ENCODE results near the gene SURF4. TPM values are rescaled to one million over a fixed set of nuclear protein-coding genes. Genes with fewer than 3 reads are reported as not detected.

Gene SURF4
- total and polyA plus RNA-seq, 2 of the 13 experiments (the other 11 are each of a cell fraction or from before 2014, with no cell fraction given): 220 to 265 TPM

- TF ChIP-seq, protein P1, sequence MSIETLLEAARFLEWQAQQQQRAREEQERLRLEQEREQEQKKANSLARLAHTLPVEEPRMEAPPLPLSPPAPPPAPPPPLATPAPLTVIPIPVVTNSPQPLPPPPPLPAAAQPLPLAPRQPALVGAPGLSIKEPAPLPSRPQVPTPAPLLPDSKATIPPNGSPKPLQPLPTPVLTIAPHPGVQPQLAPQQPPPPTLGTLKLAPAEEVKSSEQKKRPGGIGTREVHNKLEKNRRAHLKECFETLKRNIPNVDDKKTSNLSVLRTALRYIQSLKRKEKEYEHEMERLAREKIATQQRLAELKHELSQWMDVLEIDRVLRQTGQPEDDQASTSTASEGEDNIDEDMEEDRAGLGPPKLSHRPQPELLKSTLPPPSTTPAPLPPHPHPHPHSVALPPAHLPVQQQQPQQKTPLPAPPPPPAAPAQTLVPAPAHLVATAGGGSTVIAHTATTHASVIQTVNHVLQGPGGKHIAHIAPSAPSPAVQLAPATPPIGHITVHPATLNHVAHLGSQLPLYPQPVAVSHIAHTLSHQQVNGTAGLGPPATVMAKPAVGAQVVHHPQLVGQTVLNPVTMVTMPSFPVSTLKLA (IDR thresholded peaks at IDR 0.05): no peak
- no peak for TF ChIP-seq NFE2L1 (CRISPR knock-in tag; IDR thresholded peaks at IDR 0.05; ENCODE audit: borderline replicate concordance)
- TF ChIP-seq ZNF430 (CRISPR knock-in tag; IDR thresholded peaks at IDR 0.05): peak; percentile 24; the same call in 1 of the 2 replicates
- TF ChIP-seq, protein P2, sequence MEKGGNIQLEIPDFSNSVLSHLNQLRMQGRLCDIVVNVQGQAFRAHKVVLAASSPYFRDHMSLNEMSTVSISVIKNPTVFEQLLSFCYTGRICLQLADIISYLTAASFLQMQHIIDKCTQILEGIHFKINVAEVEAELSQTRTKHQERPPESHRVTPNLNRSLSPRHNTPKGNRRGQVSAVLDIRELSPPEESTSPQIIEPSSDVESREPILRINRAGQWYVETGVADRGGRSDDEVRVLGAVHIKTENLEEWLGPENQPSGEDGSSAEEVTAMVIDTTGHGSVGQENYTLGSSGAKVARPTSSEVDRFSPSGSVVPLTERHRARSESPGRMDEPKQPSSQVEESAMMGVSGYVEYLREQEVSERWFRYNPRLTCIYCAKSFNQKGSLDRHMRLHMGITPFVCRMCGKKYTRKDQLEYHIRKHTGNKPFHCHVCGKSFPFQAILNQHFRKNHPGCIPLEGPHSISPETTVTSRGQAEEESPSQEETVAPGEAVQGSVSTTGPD (CRISPR knock-in tag; IDR thresholded peaks at IDR 0.05): no peak
- TF ChIP-seq SP5 (CRISPR knock-in tag; IDR thresholded peaks at IDR 0.05; ENCODE audit: borderline replicate concordance, low read depth): peak; percentile 89
- TF ChIP-seq ZNF331 (CRISPR knock-in tag; IDR thresholded peaks at IDR 0.05): peak; percentile 38; the same call in 1 of the 2 replicates
- TF ChIP-seq NFKBIZ (CRISPR knock-in tag; IDR thresholded peaks at IDR 0.05): no peak
- peak; percentile 34 for TF ChIP-seq ERF (CRISPR knock-in tag; IDR thresholded peaks at IDR 0.05)
- no peak for TF ChIP-seq CHD2 (IDR thresholded peaks at IDR 0.05; ENCODE audit: low read depth, low read length)
- no peak for TF ChIP-seq ZKSCAN8 (CRISPR knock-in tag; IDR thresholded peaks at IDR 0.05; ENCODE audit: borderline replicate concordance)
- TF ChIP-seq HMG20A (CRISPR knock-in tag; IDR thresholded peaks at IDR 0.05; ENCODE audit: borderline replicate concordance): no peak
- no peak for TF ChIP-seq ZBTB42 (CRISPR knock-in tag; IDR thresholded peaks at IDR 0.05)
- TF ChIP-seq ZNF878 (CRISPR knock-in tag; IDR thresholded peaks at IDR 0.05): no peak
- no peak for TF ChIP-seq ZNF883 (CRISPR knock-in tag; IDR thresholded peaks at IDR 0.05; ENCODE audit: not compliant biosample characterization)
- TF ChIP-seq, protein P3, sequence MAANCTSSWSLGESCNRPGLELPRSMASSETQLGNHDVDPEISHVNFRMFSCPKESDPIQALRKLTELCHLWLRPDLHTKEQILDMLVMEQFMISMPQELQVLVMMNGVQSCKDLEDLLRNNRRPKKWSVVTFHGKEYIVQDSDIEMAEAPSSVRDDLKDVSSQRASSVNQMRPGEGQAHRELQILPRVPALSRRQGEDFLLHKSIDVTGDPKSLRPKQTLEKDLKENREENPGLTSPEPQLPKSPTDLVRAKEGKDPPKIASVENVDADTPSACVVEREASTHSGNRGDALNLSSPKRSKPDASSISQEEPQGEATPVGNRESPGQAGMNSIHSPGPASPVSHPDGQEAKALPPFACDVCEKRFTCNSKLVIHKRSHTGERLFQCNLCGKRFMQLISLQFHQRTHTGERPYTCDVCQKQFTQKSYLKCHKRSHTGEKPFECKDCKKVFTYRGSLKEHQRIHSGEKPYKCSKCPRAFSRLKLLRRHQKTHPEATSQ (CRISPR knock-in tag; IDR thresholded peaks at IDR 0.05; ENCODE audit: borderline replicate concordance): no peak
- TF ChIP-seq ZNF720 (CRISPR knock-in tag; IDR thresholded peaks at IDR 0.05): no peak
- TF ChIP-seq, protein P4, sequence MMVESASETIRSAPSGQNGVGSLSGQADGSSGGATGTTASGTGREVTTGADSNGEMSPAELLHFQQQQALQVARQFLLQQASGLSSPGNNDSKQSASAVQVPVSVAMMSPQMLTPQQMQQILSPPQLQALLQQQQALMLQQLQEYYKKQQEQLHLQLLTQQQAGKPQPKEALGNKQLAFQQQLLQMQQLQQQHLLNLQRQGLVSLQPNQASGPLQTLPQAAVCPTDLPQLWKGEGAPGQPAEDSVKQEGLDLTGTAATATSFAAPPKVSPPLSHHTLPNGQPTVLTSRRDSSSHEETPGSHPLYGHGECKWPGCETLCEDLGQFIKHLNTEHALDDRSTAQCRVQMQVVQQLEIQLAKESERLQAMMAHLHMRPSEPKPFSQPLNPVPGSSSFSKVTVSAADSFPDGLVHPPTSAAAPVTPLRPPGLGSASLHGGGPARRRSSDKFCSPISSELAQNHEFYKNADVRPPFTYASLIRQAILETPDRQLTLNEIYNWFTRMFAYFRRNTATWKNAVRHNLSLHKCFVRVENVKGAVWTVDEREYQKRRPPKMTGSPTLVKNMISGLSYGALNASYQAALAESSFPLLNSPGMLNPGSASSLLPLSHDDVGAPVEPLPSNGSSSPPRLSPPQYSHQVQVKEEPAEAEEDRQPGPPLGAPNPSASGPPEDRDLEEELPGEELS (CRISPR knock-in tag; IDR thresholded peaks at IDR 0.05): 0 out of 2 replicates have a peak, but pooled peaks have one; percentile 27
- TF ChIP-seq MXD3 (CRISPR knock-in tag; IDR thresholded peaks at IDR 0.05): 0 out of 2 replicates have a peak, but pooled peaks have one; percentile 60
- TF ChIP-seq RFXAP (CRISPR knock-in tag; IDR thresholded peaks at IDR 0.05; ENCODE audit: borderline replicate concordance): 0 out of 2 replicates have a peak, but pooled peaks have one; percentile 13
- no peak for TF ChIP-seq MYNN (CRISPR knock-in tag; IDR thresholded peaks at IDR 0.05; ENCODE audit: low read depth)
- no peak; the same call in 1 of the 2 replicates for TF ChIP-seq SIN3A (IDR thresholded peaks at IDR 0.05; ENCODE audit: borderline replicate concordance, low read depth, low read length)
- 0 out of 2 replicates have a peak, but pooled peaks have one; percentile 35 for TF ChIP-seq GTF2F1 (IDR thresholded peaks at IDR 0.05; ENCODE audit: low read length)
- TF ChIP-seq TAF15 (IDR thresholded peaks at IDR 0.05; ENCODE audit: low read depth, low read length, poor library complexity, severe bottlenecking): no peak
Measured at GRCh38 chr9:133375724-133376654, at the start of gene SURF4, which contains the start of gene STKLD1 (continued).
